NCI-H1436 (cell line): ENCODE results near the gene PAXIP1.

Experiments used
- DNase-seq: peaks from one replicate; lab custom pipeline; 2025; lab: John Stamatoyannopoulos, UW

PAXIP1 gene

GRCh38 chr7:154996756-154997155, 6.2 kb downstream of the PAXIP1 start:
- no peak for DNase-seq

- no peak for DNase-seq
Measured at GRCh38 chr7:154996101-154996500, 6.8 kb downstream of the PAXIP1 start.

GRCh38 chr7:154994996-154995395, 7.9 kb downstream of the PAXIP1 start:
- DNase-seq = no peak

- DNase-seq = no peak
Measured at GRCh38 chr7:154990964-154991540, 11.9 kb downstream of the PAXIP1 start.

GRCh38 chr7:154987571-154987970, 15.4 kb downstream of the PAXIP1 start:
- DNase-seq = no peak

- DNase-seq = no peak
Measured at GRCh38 chr7:154986200-154986945, 16.6 kb downstream of the PAXIP1 start.

- DNase-seq = no peak
Measured at GRCh38 chr7:154985230-154985629, 17.7 kb downstream of the PAXIP1 start.

GRCh38 chr7:154984601-154985188, 18.2 kb downstream of the PAXIP1 start:
- DNase-seq = no peak

- no peak for DNase-seq
Measured at GRCh38 chr7:154978017-154978416, 24.9 kb downstream of the PAXIP1 start.

- DNase-seq = no peak
Measured at GRCh38 chr7:154977250-154977649, 25.7 kb downstream of the PAXIP1 start.

GRCh38 chr7:154976844-154977243, 26.1 kb downstream of the PAXIP1 start:
- DNase-seq = no peak

GRCh38 chr7:154975984-154976383, 26.9 kb downstream of the PAXIP1 start:
- no peak for DNase-seq

GRCh38 chr7:154973381-154973780, 29.5 kb downstream of the PAXIP1 start:
- no peak for DNase-seq

GRCh38 chr7:154968336-154969001, 34.5 kb downstream of the PAXIP1 start:
- DNase-seq = no peak

GRCh38 chr7:154967401-154967955, 35.4 kb downstream of the PAXIP1 start:
- no peak for DNase-seq

GRCh38 chr7:154965014-154965413, 37.9 kb downstream of the PAXIP1 start:
- no peak for DNase-seq

GRCh38 chr7:154960063-154960790, 42.7 kb downstream of the PAXIP1 start:
- DNase-seq = no peak

GRCh38 chr7:154956427-154956826, 46.5 kb downstream of the PAXIP1 start:
- DNase-seq = no peak

- no peak for DNase-seq
Measured at GRCh38 chr7:154953006-154953684, 49.8 kb downstream of the PAXIP1 start.

- DNase-seq = no peak
Measured at GRCh38 chr7:154950960-154951359, 52.0 kb downstream of the PAXIP1 start.

- DNase-seq = no peak
Measured at GRCh38 chr7:154947604-154948003, 55.3 kb downstream of the PAXIP1 start.
